Activated CD4-positive, alpha-beta memory T cell treated with anti-CD3 and anti-CD28 coated beads for 36 hours (primary cell): ENCODE results near the gene CHCHD5. TPM values are rescaled to one million over a fixed set of nuclear protein-coding genes. Genes with fewer than 3 reads are reported as not detected.

Source experiments
- CTCF ChIA-PET: fragments of 350-600 bp; sonication (Branson Sonifier 250); formaldehyde crosslinking; loops from one replicate; lab custom pipeline; 2021; ENCODE audit warnings: antibody characterized with exemption, inconsistent platforms; lab: Charles Lee
- POLR2A ChIA-PET: fragments of 350-600 bp; sonication (Branson Sonifier 250); formaldehyde crosslinking; loops from one replicate; lab custom pipeline; 2021; ENCODE audit warnings: antibody characterized with exemption; lab: Charles Lee
- DNase-seq: peaks from one replicate; pipeline ENCODE4 v3.0.0-alpha.2; 2020
- H3K27ac Mint-ChIP-seq: one replicate; pipeline ENCODE4 v1.8.0; 2021; ENCODE audit warnings: mixed read lengths
- H3K27me3 Mint-ChIP-seq: one replicate; pipeline ENCODE4 v1.8.0; 2021; ENCODE audit warnings: mixed read lengths
- H3K36me3 Mint-ChIP-seq: one replicate; pipeline ENCODE4 v1.8.0; 2021; ENCODE audit warnings: mixed read lengths
- H3K4me1 Mint-ChIP-seq: one replicate; pipeline ENCODE4 v1.8.0; 2021; ENCODE audit warnings: low read depth, mixed read lengths
- H3K4me3 Mint-ChIP-seq: one replicate; pipeline ENCODE4 v1.8.0; 2021; ENCODE audit warnings: mild to moderate bottlenecking, mixed read lengths
- H3K9me3 Mint-ChIP-seq: one replicate; pipeline ENCODE4 v1.8.0; 2021; ENCODE audit warnings: mixed read lengths
- intact Hi-C: fragments of 100-400 bp; cut with micrococcal nuclease; formaldehyde crosslinking; loops from one replicate; pipeline ENCODE4 v1.15.1; 2023
- total RNA-seq, 2 experiments: library from RNA; stranded (reverse); gene quantifications; one replicate each; pipeline ENCODE4 v1.2.3, GENCODE V29; 2021

Gene CHCHD5
- total RNA-seq, 2 experiments from 2014 or later: 39.3 to 41.4 TPM

DNA sequence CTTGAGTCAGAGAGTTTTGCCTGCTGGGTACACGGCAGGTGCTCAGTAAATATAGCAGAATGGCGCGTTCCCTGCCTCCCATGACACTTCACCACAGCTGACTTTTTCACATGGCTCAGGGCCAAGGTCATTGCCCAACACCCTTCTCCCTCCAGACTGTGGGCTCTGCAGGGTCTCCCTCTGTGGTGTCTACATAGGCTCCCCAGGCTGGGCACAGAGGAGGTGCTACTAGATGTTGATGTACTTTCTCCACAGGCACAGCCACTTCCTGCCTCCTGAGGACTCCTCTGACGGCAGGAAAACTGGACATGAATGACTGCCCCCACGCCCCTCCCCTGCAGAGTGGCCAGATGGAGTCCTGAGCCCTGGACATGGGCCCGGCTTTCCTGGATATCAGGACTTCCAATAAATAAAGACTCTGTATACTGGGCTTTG lies 4.2 kb downstream of the CHCHD5 start:
- no peaks in the 10 kb centered on the region for H3K9me3 Mint-ChIP-seq
- DNase-seq: no peak
- H3K4me1 Mint-ChIP-seq: peaks cover 18% of the 10 kb centered on the region
- intact Hi-C loops: no loop called here
- peaks cover 17% of the 10 kb centered on the region for H3K36me3 Mint-ChIP-seq
- no peak overlapping the region for H3K4me3 Mint-ChIP-seq
- no peaks in the 10 kb centered on the region for H3K27me3 Mint-ChIP-seq
- no peak overlapping the region for H3K27ac Mint-ChIP-seq
- CTCF ChIA-PET: no interaction called here
- POLR2A ChIA-PET: no interaction called here

DNA sequence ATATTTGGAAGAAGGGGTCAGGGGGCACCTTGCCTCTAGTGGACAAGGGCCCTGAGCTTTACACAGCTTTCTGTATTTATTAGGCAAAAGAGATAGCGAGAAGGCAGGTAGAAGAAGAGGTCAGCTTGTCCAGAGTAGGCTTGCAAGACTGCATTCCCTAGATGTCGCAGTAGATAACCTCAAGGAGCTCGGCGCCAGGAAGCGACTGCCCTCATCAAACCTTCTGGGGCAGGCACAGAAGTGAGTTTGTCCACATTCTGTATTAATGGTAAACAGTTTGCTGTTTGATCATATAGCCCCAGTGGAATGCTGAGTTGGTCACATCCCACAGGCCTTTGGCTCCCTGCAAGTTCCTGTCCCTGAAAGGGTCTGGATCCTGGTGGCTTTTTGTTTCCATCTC lies 7.0 kb downstream of the CHCHD5 start:
- POLR2A ChIA-PET: no interaction called here
- CTCF ChIA-PET: interaction anchor here (1.1 to 5.0 kb wide), 5 partner anchors 8 to 350 kb away, joined by 3 to 19 read pairs (median 3); no protein-coding TSS in a partner anchor
- no peak for DNase-seq
- Mint-ChIP-seq H3K36me3 (peaks cover 20% of the 10 kb centered on the region), H3K4me1 (peaks cover 3% of the 10 kb centered on the region), H3K9me3 (no peaks in the 10 kb centered on the region), H3K27ac (no peak overlapping the region), H3K4me3 (no peak overlapping the region), H3K27me3 (no peaks in the 10 kb centered on the region)
- intact Hi-C loops: no loop called here

DNA sequence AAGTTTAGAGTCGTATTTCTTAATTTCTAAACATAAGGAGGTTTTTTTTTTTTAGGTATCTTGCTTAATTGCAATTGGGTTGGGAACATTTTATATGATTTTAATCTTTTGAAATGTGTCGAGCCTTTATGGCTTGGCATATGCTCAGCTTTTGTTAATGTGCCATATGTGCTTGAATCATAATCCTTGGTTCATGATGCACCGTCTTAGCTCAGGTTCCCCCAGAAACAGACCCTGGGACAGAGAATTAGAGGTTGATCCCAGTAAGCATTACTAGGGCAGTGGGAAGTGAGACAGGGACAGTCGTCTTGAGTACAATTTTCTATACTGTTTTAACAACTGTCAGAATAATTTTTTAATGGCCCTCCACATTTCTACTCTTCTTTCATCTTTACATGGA lies 9.3 kb downstream of the CHCHD5 start:
- no peaks in the 10 kb centered on the region for H3K9me3 Mint-ChIP-seq
- DNase-seq: no peak
- ChIA-PET POLR2A (no interaction called here), CTCF (interaction anchor here (0.8 to 5.0 kb wide), 2 partner anchors 52 to 134 kb away, joined by 3 to 19 read pairs; partner anchors contain the start of gene SLC20A1)
- no peak overlapping the region for H3K27ac Mint-ChIP-seq
- no peak overlapping the region for H3K4me3 Mint-ChIP-seq
- peaks cover 7% of the 10 kb centered on the region for H3K36me3 Mint-ChIP-seq
- no peaks in the 10 kb centered on the region for H3K27me3 Mint-ChIP-seq
- H3K4me1 Mint-ChIP-seq: no peaks in the 10 kb centered on the region
- intact Hi-C loops: no loop called here

DNA sequence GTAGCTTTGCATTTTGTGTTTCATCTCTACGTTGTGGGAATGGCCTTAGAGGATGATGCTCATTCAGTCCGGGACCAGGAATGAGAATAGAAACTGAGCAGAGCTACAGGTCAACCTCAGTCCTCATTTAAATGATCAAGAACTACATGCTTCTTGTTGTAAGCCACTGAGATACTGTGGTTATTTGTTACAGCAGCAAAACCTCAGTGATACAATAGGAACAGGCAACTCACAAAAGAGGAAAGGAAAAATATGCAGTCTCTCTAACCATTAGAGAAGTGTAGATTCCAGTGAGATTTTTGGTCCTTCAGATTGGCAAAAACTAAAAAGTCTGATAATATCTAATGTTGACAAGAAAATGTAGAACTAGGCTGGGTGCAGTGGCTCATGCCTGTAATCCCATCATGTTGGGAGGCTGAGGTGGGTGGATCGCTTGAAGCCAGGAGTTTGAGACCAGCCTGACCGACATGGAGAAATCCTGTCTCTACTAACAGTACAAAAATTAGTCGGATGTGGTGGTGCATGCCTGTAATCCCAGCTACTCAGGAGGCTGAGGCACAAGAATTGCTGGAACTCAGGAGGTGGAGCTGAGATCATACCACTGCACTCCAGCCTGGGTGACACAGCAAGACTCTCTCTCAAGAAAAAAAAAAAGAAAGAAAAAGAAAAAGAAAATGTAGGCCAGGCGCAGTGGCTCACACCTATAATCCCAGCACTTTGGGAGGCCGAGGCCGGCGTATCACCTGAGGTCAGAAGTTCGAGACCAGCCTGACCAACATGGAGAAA lies 13.3 kb downstream of the CHCHD5 start:
- Mint-ChIP-seq H3K9me3 (no peaks in the 10 kb centered on the region), H3K27ac (no peak overlapping the region), H3K27me3 (no peaks in the 10 kb centered on the region), H3K4me1 (peaks cover 5% of the 10 kb centered on the region), H3K4me3 (no peak overlapping the region), H3K36me3 (peaks cover 7% of the 10 kb centered on the region)
- ChIA-PET CTCF (interaction anchor here (1.0 to 10.9 kb wide), 4 partner anchors 29 to 287 kb away, joined by 3 to 193 read pairs (median 6); no protein-coding TSS in a partner anchor), POLR2A (no interaction called here)
- DNase-seq: no peak
- intact Hi-C loops: no loop called here

DNA sequence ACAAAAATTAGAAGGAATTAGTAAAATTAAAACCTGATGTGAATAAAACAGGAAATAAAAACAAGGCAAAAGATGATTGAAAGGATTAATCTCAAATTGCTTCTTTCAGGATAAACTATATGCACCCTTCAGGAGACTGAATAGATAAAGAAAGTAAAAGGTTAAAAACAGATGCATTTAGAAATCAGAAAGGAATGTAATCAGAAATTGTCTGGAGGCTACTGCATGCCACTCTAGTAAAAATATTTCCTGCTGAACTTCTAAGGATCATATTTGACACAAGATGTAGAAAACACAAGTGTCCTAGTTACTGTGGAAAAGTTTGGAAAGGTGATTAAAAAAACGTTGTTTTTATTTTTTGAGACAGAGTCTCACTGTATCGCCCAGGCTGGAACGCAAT lies 16.2 kb downstream of the CHCHD5 start:
- Mint-ChIP-seq H3K27ac (no peak overlapping the region), H3K4me3 (no peak overlapping the region), H3K27me3 (no peaks in the 10 kb centered on the region), H3K36me3 (no peaks in the 10 kb centered on the region), H3K9me3 (no peaks in the 10 kb centered on the region), H3K4me1 (peaks cover 5% of the 10 kb centered on the region)
- POLR2A ChIA-PET: no interaction called here
- CTCF ChIA-PET: interaction anchor here (0.9 to 10.9 kb wide), 26 partner anchors 9 to 358 kb away, joined by 3 to 193 read pairs (median 6); partner anchors contain the start of genes CHCHD5 and SLC20A1
- no peak for DNase-seq
- intact Hi-C loops: loop anchor here (1.0 to 5.0 kb wide), 3 partner anchors 91 to 342 kb away; no protein-coding TSS in a partner anchor

DNA sequence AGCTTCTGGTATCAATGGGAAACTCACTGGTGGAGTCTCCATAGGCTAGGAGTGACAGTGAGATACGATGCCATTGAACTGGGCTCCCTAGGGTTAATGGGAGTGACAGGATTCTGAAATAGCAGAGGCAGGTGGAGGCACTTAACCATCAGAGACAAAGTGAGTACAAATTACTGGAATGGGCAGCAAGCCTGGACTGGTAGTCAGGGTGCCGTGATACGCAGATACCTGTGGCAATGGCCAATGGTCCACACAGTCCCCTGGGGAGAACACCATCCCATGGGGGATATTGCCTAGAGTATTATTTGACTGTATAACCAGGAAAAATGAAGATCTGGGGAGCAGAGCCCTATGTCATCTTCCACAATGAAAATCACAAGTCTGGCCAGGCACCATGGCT lies 17.3 kb downstream of the CHCHD5 start:
- POLR2A ChIA-PET: no interaction called here
- Mint-ChIP-seq H3K4me3 (no peak overlapping the region), H3K36me3 (no peaks in the 10 kb centered on the region), H3K27ac (no peak overlapping the region), H3K4me1 (peaks cover 5% of the 10 kb centered on the region), H3K9me3 (no peaks in the 10 kb centered on the region), H3K27me3 (no peaks in the 10 kb centered on the region)
- intact Hi-C loops: loop anchor here (5.0 kb wide), 1 partner anchor 341 kb away; no protein-coding TSS in a partner anchor
- CTCF ChIA-PET: interaction anchor here (1.1 to 10.9 kb wide), 4 partner anchors 44 to 125 kb away, joined by 4 to 193 read pairs (median 9); partner anchors contain the start of gene SLC20A1
- DNase-seq: no peak

DNA sequence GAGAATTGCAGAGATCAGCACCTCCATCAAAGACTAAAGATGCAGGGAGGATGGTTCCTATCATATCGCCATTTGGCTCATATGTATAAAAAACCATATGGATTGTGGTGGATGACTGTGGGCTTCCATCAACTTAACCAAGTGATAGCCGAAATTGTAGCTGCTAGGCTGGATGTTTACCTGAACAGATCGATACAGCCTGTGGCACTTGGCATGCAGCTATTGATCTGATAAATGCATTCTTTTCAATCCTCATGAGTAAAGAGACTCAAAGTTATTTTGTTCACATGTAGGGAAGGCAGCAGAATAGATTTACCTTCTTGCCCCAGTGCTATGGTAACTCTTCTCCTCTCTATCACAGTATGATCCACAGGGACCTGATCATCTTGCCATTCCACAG lies 18.5 kb downstream of the CHCHD5 start:
- Mint-ChIP-seq H3K36me3 (no peaks in the 10 kb centered on the region), H3K4me3 (no peak overlapping the region), H3K27me3 (no peaks in the 10 kb centered on the region), H3K4me1 (peaks cover 5% of the 10 kb centered on the region), H3K27ac (no peak overlapping the region), H3K9me3 (no peaks in the 10 kb centered on the region)
- ChIA-PET POLR2A (interaction anchor here (0.6 kb wide), 1 partner anchor 416 kb away, joined by 3 read pairs; no protein-coding TSS in a partner anchor), CTCF (interaction anchor here (0.6 to 10.9 kb wide), 3 partner anchors 83 to 124 kb away, joined by 3 to 193 read pairs (median 4); no protein-coding TSS in a partner anchor)
- intact Hi-C loops: loop anchor here (5.0 kb wide), 1 partner anchor 339 kb away; no protein-coding TSS in a partner anchor
- DNase-seq: no peak

DNA sequence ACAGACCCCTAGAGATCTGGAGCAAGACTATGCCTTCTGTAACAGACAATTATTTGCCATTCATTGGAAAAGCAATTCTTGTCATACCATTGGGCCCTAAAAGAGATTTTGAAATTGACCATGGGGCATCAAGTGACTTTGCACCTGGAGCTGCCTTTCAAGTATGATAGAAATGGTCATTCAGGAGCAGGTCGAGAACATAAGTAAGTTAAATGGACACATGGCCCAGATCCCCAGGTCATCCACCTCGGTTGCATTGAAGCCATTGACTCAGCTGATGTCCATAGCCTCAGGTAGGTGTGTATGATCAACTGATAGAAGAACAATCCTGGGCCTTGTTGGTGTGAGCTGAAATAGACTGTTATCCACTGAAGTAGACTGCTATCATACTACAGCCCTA lies 19.3 kb downstream of the CHCHD5 start:
- no peaks in the 10 kb centered on the region for H3K9me3 Mint-ChIP-seq
- no peak for DNase-seq
- H3K36me3 Mint-ChIP-seq: no peaks in the 10 kb centered on the region
- H3K4me1 Mint-ChIP-seq: peaks cover 5% of the 10 kb centered on the region
- ChIA-PET CTCF (interaction anchor here (1.1 to 10.9 kb wide), 4 partner anchors 22 to 146 kb away, joined by 5 to 193 read pairs (median 6); no protein-coding TSS in a partner anchor), POLR2A (no interaction called here)
- intact Hi-C loops: loop anchor here (5.0 kb wide), 1 partner anchor 339 kb away; no protein-coding TSS in a partner anchor
- no peak overlapping the region for H3K4me3 Mint-ChIP-seq
- H3K27ac Mint-ChIP-seq: no peak overlapping the region
- H3K27me3 Mint-ChIP-seq: no peaks in the 10 kb centered on the region

DNA sequence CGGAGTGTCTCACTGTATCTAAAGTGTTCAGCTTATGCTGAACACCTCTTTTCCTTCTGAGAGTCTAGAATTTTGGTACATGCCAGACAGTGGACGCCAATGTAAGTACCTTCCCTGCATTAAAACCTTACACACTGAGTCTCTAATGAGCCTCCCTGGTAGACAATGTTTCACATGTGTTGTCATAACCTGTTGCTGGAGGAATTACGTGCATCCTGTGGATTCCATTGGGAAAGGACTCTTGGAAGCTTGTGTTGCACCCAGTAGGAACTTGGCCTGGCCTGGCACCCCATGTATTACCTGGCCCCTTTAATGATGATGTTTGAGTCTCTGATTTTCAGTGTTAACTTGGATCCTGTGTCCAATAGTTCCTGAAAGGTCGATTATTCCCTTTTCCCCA lies 20.5 kb downstream of the CHCHD5 start:
- POLR2A ChIA-PET: no interaction called here
- H3K4me3 Mint-ChIP-seq: no peak overlapping the region
- no peaks in the 10 kb centered on the region for H3K36me3 Mint-ChIP-seq
- peaks cover 3% of the 10 kb centered on the region for H3K4me1 Mint-ChIP-seq
- no peak overlapping the region for H3K27ac Mint-ChIP-seq
- no peaks in the 10 kb centered on the region for H3K27me3 Mint-ChIP-seq
- intact Hi-C loops: loop anchor here (5.0 kb wide), 1 partner anchor 337 kb away; no protein-coding TSS in a partner anchor
- peaks cover 5% of the 10 kb centered on the region for H3K9me3 Mint-ChIP-seq
- DNase-seq: no peak
- CTCF ChIA-PET: interaction anchor here (1.1 to 10.9 kb wide), 4 partner anchors 21 to 144 kb away, joined by 5 to 193 read pairs (median 6); no protein-coding TSS in a partner anchor

DNA sequence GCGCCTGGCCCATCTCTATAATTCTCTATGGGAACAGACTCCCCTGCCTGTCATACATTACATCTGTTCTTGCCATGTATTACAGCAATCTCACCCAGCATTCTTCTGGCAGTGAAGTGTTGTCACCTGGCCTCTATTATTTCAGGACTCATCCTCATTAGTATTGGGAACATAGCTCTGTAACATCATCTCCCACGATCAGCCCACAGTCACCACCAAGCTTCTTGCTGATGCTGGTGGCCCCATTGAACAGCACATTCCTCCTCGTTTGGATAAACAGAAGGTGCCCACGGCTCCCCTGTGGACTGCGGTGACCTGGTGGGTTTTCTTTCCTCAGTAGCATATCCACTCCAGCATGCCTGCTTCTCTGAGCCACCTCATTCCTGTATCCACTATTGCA lies 21.5 kb downstream of the CHCHD5 start:
- CTCF ChIA-PET: interaction anchor here (10.9 kb wide), 1 partner anchor 121 kb away, joined by 193 read pairs; no protein-coding TSS in a partner anchor
- Mint-ChIP-seq H3K27ac (no peak overlapping the region), H3K36me3 (no peaks in the 10 kb centered on the region), H3K9me3 (peaks cover 5% of the 10 kb centered on the region), H3K4me3 (no peak overlapping the region), H3K27me3 (no peaks in the 10 kb centered on the region), H3K4me1 (no peaks in the 10 kb centered on the region)
- intact Hi-C loops: no loop called here
- DNase-seq: no peak
- POLR2A ChIA-PET: no interaction called here

DNA sequence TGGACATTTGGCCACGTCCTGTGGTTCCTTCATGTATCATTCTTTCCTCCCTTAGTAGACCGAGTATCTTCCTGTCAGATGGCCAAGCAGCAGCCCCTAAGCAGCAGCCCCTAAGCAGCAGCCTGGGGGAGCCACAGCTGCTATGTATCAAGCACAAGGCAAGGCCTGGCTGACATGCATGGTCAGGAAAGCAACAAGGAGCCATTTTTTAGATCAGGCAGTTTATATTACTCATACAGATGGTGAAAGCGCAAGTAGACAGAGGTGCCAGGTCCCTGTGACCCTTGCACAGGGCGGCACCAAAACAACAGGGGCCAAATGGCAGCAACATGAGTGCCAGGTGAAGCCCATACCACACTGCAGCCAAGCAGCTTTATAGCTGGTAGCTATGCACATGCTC lies 22.1 kb downstream of the CHCHD5 start:
- CTCF ChIA-PET: interaction anchor here (0.7 to 10.9 kb wide), 2 partner anchors 79 to 120 kb away, joined by 3 to 193 read pairs; no protein-coding TSS in a partner anchor
- Mint-ChIP-seq H3K27ac (no peak overlapping the region), H3K27me3 (no peaks in the 10 kb centered on the region), H3K36me3 (no peaks in the 10 kb centered on the region), H3K9me3 (peaks cover 5% of the 10 kb centered on the region), H3K4me1 (no peaks in the 10 kb centered on the region), H3K4me3 (no peak overlapping the region)
- no peak for DNase-seq
- intact Hi-C loops: no loop called here
- POLR2A ChIA-PET: no interaction called here
